ENCODE measurements around the gene ATP10B. TPM values are rescaled to one million over a fixed set of nuclear protein-coding genes. Genes with fewer than 3 reads are reported as not detected.

The ATP10B gene
- polyA plus RNA-seq, 1 donor from 2014 or later: 1.9 TPM

- H3K79me2 ChIP-seq (replicated peaks; ENCODE audit: insufficient read depth, low read length): no peaks in the 10 kb centered on the region
- H3K27me3 ChIP-seq (ENCODE audit: insufficient read depth, low read depth, low read length): no peaks in the 10 kb centered on the region
These were observed 14.8 kb downstream of the ATP10B start for GRCh38 chr5:160837211-160837610.

GRCh38 chr5:160835818-160836528 is 16.0 kb downstream of the ATP10B start:
- no peak overlapping the region for H2AFZ ChIP-seq (ENCODE audit: low read depth, low read length)
- no peaks in the 10 kb centered on the region for H3K79me2 ChIP-seq (replicated peaks; ENCODE audit: insufficient read depth, low read length)
- H3K9ac ChIP-seq (ENCODE audit: low read length): no peak overlapping the region
- no peak overlapping the region for H3K4me3 ChIP-seq (ENCODE audit: low read length)
- H3K27ac ChIP-seq (ENCODE audit: low read length): no peak overlapping the region
- no peaks in the 10 kb centered on the region for H3K9me3 ChIP-seq (ENCODE audit: low read length)
- no peaks in the 10 kb centered on the region for H4K20me1 ChIP-seq (ENCODE audit: insufficient read depth)
- no peaks in the 10 kb centered on the region for H3K27me3 ChIP-seq (ENCODE audit: insufficient read depth, low read depth, low read length)
- H3F3A ChIP-seq (ENCODE audit: insufficient read depth, low read length, poor library complexity, severe bottlenecking): no peaks in the 10 kb centered on the region
- no peak overlapping the region for H3K4me2 ChIP-seq (ENCODE audit: low read length)
- no peaks in the 10 kb centered on the region for H3K36me3 ChIP-seq (ENCODE audit: insufficient read depth, low read length)
- no peaks in the 10 kb centered on the region for H3K9me2 ChIP-seq (ENCODE audit: insufficient read depth, low read length)
- TF ChIP-seq RAD21 (conservative IDR thresholded peaks at IDR 0.05): no peak
- TF ChIP-seq REST (IDR thresholded peaks at IDR 0.05; ENCODE audit: borderline replicate concordance): no peak
- TF ChIP-seq POLR2AphosphoS5 (IDR thresholded peaks at IDR 0.05): no peak
- no peak for TF ChIP-seq CTCF (IDR thresholded peaks at IDR 0.05; ENCODE audit: poor library complexity, severe bottlenecking)
- no peak for TF ChIP-seq EP300 (conservative IDR thresholded peaks at IDR 0.05; ENCODE audit: poor library complexity, severe bottlenecking)

More at GRCh38 chr5:160837211-160837610, 14.8 kb downstream of the ATP10B start:
- TF ChIP-seq EZH2 (IDR thresholded peaks at IDR 0.05; ENCODE audit: borderline replicate concordance, insufficient read depth, low read length, poor library complexity, severe bottlenecking) (no peak), REST (IDR thresholded peaks at IDR 0.05; ENCODE audit: borderline replicate concordance) (no peak), MXI1 (conservative IDR thresholded peaks at IDR 0.05; ENCODE audit: poor library complexity, severe bottlenecking) (no peak), CTCF (IDR thresholded peaks at IDR 0.05; ENCODE audit: poor library complexity, severe bottlenecking) (no peak), TAF1 (IDR thresholded peaks at IDR 0.05; ENCODE audit: low read depth) (no peak), RAD21 (conservative IDR thresholded peaks at IDR 0.05) (no peak), POLR2AphosphoS5 (IDR thresholded peaks at IDR 0.05) (no peak), SMC3 (conservative IDR thresholded peaks at IDR 0.05; ENCODE audit: poor library complexity) (no peak), EP300 (conservative IDR thresholded peaks at IDR 0.05; ENCODE audit: poor library complexity, severe bottlenecking) (no peak)
- Histone ChIP-seq H3K9me3 (ENCODE audit: low read length) (no peaks in the 10 kb centered on the region), H3K4me2 (ENCODE audit: low read length) (no peak overlapping the region), H3F3A (ENCODE audit: insufficient read depth, low read length, poor library complexity, severe bottlenecking) (no peaks in the 10 kb centered on the region), H3K4me3 (ENCODE audit: low read length) (no peak overlapping the region), H3K27ac (ENCODE audit: low read length) (no peak overlapping the region), H3K9me2 (ENCODE audit: insufficient read depth, low read length) (no peaks in the 10 kb centered on the region), H2AFZ (ENCODE audit: low read depth, low read length) (no peak overlapping the region), H4K20me1 (ENCODE audit: insufficient read depth) (no peaks in the 10 kb centered on the region), H3K36me3 (ENCODE audit: insufficient read depth, low read length) (no peaks in the 10 kb centered on the region), H3K9ac (ENCODE audit: low read length) (no peak overlapping the region)

Measured in neural cell (in vitro differentiated cells).